CD4-positive, alpha-beta T cell (primary cell): ENCODE data around the gene HCFC1R1. TPM values are rescaled to one million over a fixed set of nuclear protein-coding genes. Genes with fewer than 3 reads are reported as not detected.
"Not testable (repeated sequence)": the region's sequence is repeated elsewhere in the genome, so short reads cannot be mapped to it uniquely, and the experiment has no call there.

Source experiments
- ATAC-seq: fragments of 200-7000 bp; cut with Tn5 transposase; one replicate; pipeline ENCODE4 v1.10.0; 2022; ENCODE audit warnings: mild to moderate bottlenecking; ENCODE audit not compliant: poor library complexity
- CTCF ChIA-PET: fragments of 350-600 bp; sonication (Branson Sonifier 250); formaldehyde crosslinking; loops from one replicate; lab custom pipeline; 2021; ENCODE audit warnings: antibody characterized with exemption, inconsistent platforms; lab: Charles Lee
- POLR2A ChIA-PET: fragments of 350-600 bp; sonication (Branson Sonifier 250); formaldehyde crosslinking; loops from one replicate; lab custom pipeline; 2021; ENCODE audit warnings: antibody characterized with exemption, inconsistent platforms; lab: Charles Lee
- DNase-seq, 14 experiments: peaks; one replicate each; pipeline ENCODE4 v3.0.0-alpha.2; 2013 to 2020; ENCODE audit warnings: mixed read lengths in 2 of 14
- H3K27ac ChIP-seq, 2 donors: one replicate each; pipeline versions ENCODE4 v1.5.1 to v1.7.0; 2013; ENCODE audit warnings: low read length in 2 of 2, low read depth in 1 of 2, mild to moderate bottlenecking in 1 of 2
- H3K27me3 ChIP-seq, 2 experiments: 1 replicate in 1 of 2; 2 replicates in 1 of 2; pipeline versions ENCODE4 v1.6.1 to v1.7.0; 2013; ENCODE audit warnings: low read length in 2 of 2, control low read depth in 1 of 2, mild to moderate bottlenecking in 1 of 2, moderate library complexity in 1 of 2; ENCODE audit not compliant: insufficient read depth in 2 of 2, control insufficient read depth in 1 of 2
- H3K36me3 ChIP-seq: one replicate; pipeline ENCODE4 v1.6.1; 2013; ENCODE audit warnings: low read length, control low read depth; ENCODE audit not compliant: insufficient read depth
- H3K4me1 ChIP-seq: one replicate; pipeline ENCODE4 v1.6.1; 2013; ENCODE audit warnings: low read length, control low read depth; ENCODE audit not compliant: insufficient read depth
- H3K4me3 ChIP-seq: one replicate; pipeline ENCODE4 v1.5.1; 2013; ENCODE audit warnings: mild to moderate bottlenecking, low read length, moderate library complexity
- H3K9me3 ChIP-seq, 2 experiments: 1 replicate in 1 of 2; 2 replicates in 1 of 2; pipeline versions ENCODE4 v1.6.1 to v1.7.0; 2013; ENCODE audit warnings: low read length in 2 of 2, mild to moderate bottlenecking in 2 of 2, control low read depth in 1 of 2, moderate library complexity in 1 of 2; ENCODE audit not compliant: control insufficient read depth in 1 of 2, insufficient read depth in 1 of 2
- H3K27ac Mint-ChIP-seq: one replicate; pipeline ENCODE4 v1.8.0; 2020; ENCODE audit warnings: mixed read lengths
- H3K27me3 Mint-ChIP-seq: one replicate; pipeline ENCODE4 v1.8.0; 2021; ENCODE audit warnings: mixed read lengths
- H3K36me3 Mint-ChIP-seq: one replicate; pipeline ENCODE4 v1.8.0; 2021; ENCODE audit warnings: low read depth, mixed read lengths
- H3K4me1 Mint-ChIP-seq: one replicate; pipeline ENCODE4 v1.8.0; 2021; ENCODE audit warnings: low read depth, mixed read lengths
- H3K4me3 Mint-ChIP-seq: one replicate; pipeline ENCODE4 v1.8.0; 2020; ENCODE audit warnings: mild to moderate bottlenecking, mixed read lengths
- H3K9me3 Mint-ChIP-seq: one replicate; pipeline ENCODE4 v1.8.0; 2020; ENCODE audit warnings: mixed read lengths
- CTCF ChIP-seq: fragments of 200-600 bp; IDR thresholded peaks from one replicate; pipeline ENCODE4 v1.8.0; 2022; ENCODE audit warnings: antibody characterized with exemption, mild to moderate bottlenecking
- intact Hi-C, 2 experiments: fragments of 100-400 bp; cut with DNase I in 1 of 2; cut with micrococcal nuclease in 1 of 2; formaldehyde crosslinking; loops; one replicate each; pipeline versions ENCODE4 v1.15.1 to v1.9.0; 2023 to 2025; cut with DNase I, micrococcal nuclease
- total RNA-seq, 174 experiments: library from RNA in 2 of 174; stranded (reverse) in 2 of 174; gene quantifications; one replicate each; pipeline ENCODE4 v1.2.3 and lab custom pipeline; 2021 to 2026

Gene HCFC1R1
- total RNA-seq, 2 experiments from 2014 or later = 8.9 to 11.0 TPM

- ChIA-PET CTCF (interaction anchor here (0.8 to 1.9 kb wide), 2 partner anchors 25 to 73 kb away, joined by 3 to 7 read pairs; no protein-coding TSS in a partner anchor), POLR2A (interaction anchor here (0.8 to 1.1 kb wide), 3 partner anchors 9 to 18 kb away, joined by 3 to 4 read pairs (median 3); no protein-coding TSS in a partner anchor)
- peaks cover 64% of the 10 kb centered on the region for H3K4me1 ChIP-seq
Observed at GRCh38 chr16:3056336-3057180, 32.8 kb upstream of the HCFC1R1 start.

GRCh38 chr16:3055734-3056115, 32.0 kb upstream of the HCFC1R1 start:
- peak overlapping the region; percentile 67 for H3K27ac Mint-ChIP-seq
- intact Hi-C loops = loop anchor here in 1 of 2 experiments (5.0 kb wide), 1 partner anchor 53 kb away; no protein-coding TSS in a partner anchor
- CTCF ChIA-PET = interaction anchor here (0.6 to 1.9 kb wide), 2 partner anchors 74 to 75 kb away, joined by 3 to 7 read pairs; no protein-coding TSS in a partner anchor
- not testable (repeated sequence) for H3K27me3 ChIP-seq, H3K9me3 Mint-ChIP-seq, H3K4me3 ChIP-seq, H3K36me3 ChIP-seq, H3K27me3 Mint-ChIP-seq, ATAC-seq, H3K27ac ChIP-seq, H3K9me3 ChIP-seq
- peaks cover 30% of the 10 kb centered on the region for H3K36me3 Mint-ChIP-seq
- H3K4me3 Mint-ChIP-seq = peak overlapping the region; percentile 54
- peaks cover 50% of the 10 kb centered on the region for H3K4me1 Mint-ChIP-seq
- peaks cover 59% of the 10 kb centered on the region for H3K4me1 ChIP-seq
- POLR2A ChIA-PET = interaction anchor here (0.8 to 0.9 kb wide), 2 partner anchors 8 to 11 kb away, joined by 3 read pairs; no protein-coding TSS in a partner anchor
- DNase-seq = peak in 1 of 14 experiments; percentile 15

More at GRCh38 chr16:3056336-3057180, 32.8 kb upstream of the HCFC1R1 start:
- TF ChIP-seq CTCF = no peak
- Mint-ChIP-seq H3K9me3 (no peaks in the 10 kb centered on the region), H3K36me3 (peaks cover 30% of the 10 kb centered on the region), H3K4me3 (peak overlapping the region; percentile 70), H3K4me1 (peaks cover 50% of the 10 kb centered on the region), H3K27me3 (no peaks in the 10 kb centered on the region), H3K27ac (peak overlapping the region; percentile 61)
- intact Hi-C loops = loop anchor here in 1 of 2 experiments (5.0 kb wide), 1 partner anchor 54 kb away; no protein-coding TSS in a partner anchor
- H3K27me3 ChIP-seq = no peaks in the 10 kb centered on the region
- H3K4me3 ChIP-seq = no peak overlapping the region
- DNase-seq = peak in 1 of 14 experiments; percentile 15
- H3K36me3 ChIP-seq = peaks cover 3% of the 10 kb centered on the region
- H3K27ac ChIP-seq = no peak overlapping the region
- H3K9me3 ChIP-seq = no peaks in the 10 kb centered on the region
- no peak for ATAC-seq

- peak overlapping the region; percentile 54 for H3K4me3 Mint-ChIP-seq
- intact Hi-C loops = loop anchor here in 1 of 2 experiments (5.0 kb wide), 1 partner anchor 53 kb away; no protein-coding TSS in a partner anchor
- H3K36me3 Mint-ChIP-seq = peaks cover 30% of the 10 kb centered on the region
- DNase-seq = peak in 2 of 14 experiments; percentile 51 to 58
- H3K9me3 Mint-ChIP-seq = no peaks in the 10 kb centered on the region
- ChIA-PET CTCF (interaction anchor here (0.6 to 1.9 kb wide), 2 partner anchors 74 to 76 kb away, joined by 3 to 7 read pairs; no protein-coding TSS in a partner anchor), POLR2A (interaction anchor here (0.6 to 1.0 kb wide), 3 partner anchors 8 to 74 kb away, joined by 3 to 4 read pairs (median 4); partner anchors contain the start of gene MMP25)
- H3K27ac Mint-ChIP-seq = peak overlapping the region; percentile 67
- no peak for ATAC-seq
- TF ChIP-seq CTCF = no peak
- Histone ChIP-seq H3K27me3 (no peaks in the 10 kb centered on the region), H3K27ac (no peak overlapping the region), H3K9me3 (no peaks in the 10 kb centered on the region), H3K4me3 (no peak overlapping the region), H3K36me3 (peaks cover 3% of the 10 kb centered on the region), H3K4me1 (peaks cover 56% of the 10 kb centered on the region)
- peaks cover 48% of the 10 kb centered on the region for H3K4me1 Mint-ChIP-seq
- H3K27me3 Mint-ChIP-seq = no peaks in the 10 kb centered on the region
Observed at GRCh38 chr16:3054965-3055733, 31.4 kb upstream of the HCFC1R1 start.

GRCh38 chr16:3053330-3053710, 29.6 kb upstream of the HCFC1R1 start:
- intact Hi-C loops = not testable (repeated sequence)
- H3K4me1 Mint-ChIP-seq = peaks cover 44% of the 10 kb centered on the region

More at GRCh38 chr16:3053330-3053710, 29.6 kb upstream of the HCFC1R1 start:
- peak in 1 of 14 experiments; percentile 47 for DNase-seq
- H3K4me3 Mint-ChIP-seq, H3K27ac ChIP-seq, H3K36me3 ChIP-seq, H3K4me3 ChIP-seq, POLR2A ChIA-PET, H3K27me3 Mint-ChIP-seq, CTCF ChIA-PET, H3K27me3 ChIP-seq, H3K27ac Mint-ChIP-seq, H3K9me3 ChIP-seq, ATAC-seq, H3K9me3 Mint-ChIP-seq: not testable (repeated sequence)
- H3K4me1 ChIP-seq = peaks cover 45% of the 10 kb centered on the region
- peaks cover 26% of the 10 kb centered on the region for H3K36me3 Mint-ChIP-seq
